Measurements from ENCODE around the gene CDIP1. TPM values are rescaled to one million over a fixed set of nuclear protein-coding genes. Genes with fewer than 3 reads are reported as not detected.

The CDIP1 gene
- total and polyA plus RNA-seq, 11 donors, result 33.3 to 51.1 (median 46.3) TPM

DNA sequence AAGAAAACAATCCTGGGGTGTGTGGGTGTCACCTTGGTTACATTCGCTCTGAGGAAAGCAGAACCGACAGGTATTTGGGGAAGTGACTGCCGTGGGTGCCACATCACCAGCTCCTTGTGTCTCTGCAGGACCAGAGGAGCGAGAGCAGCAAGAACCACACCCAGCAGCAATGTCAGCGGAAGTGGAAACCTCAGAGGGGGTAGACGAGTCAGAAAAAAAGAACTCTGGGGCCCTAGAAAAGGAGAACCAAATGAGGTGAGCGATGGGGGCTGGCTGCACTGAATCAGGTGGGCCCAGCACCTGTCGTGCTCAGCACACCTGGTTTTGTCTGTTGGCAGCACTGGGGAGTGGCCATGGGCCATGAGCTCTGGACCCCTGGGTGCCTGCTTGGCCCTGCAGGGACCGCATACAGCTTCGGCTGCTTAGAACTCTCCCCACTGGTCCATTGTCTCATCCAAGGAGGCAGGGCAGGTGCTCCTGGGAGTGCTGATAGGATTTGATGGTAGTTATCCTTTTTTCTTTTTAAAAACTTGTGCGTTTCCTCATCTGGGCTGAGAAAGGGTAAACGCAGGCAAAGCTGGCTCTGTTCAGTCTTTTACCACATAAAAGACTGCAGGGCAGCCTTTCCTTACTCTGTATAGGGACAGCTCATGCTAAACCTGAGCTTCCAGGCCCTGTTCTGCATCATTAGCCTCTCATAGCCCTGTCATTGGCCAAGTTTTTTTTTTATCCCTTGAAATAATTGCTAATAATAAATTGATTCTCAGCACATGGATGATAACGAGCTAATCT, 33.0 kb downstream of the CDIP1 start:
- TF ChIP-seq, protein P1, sequence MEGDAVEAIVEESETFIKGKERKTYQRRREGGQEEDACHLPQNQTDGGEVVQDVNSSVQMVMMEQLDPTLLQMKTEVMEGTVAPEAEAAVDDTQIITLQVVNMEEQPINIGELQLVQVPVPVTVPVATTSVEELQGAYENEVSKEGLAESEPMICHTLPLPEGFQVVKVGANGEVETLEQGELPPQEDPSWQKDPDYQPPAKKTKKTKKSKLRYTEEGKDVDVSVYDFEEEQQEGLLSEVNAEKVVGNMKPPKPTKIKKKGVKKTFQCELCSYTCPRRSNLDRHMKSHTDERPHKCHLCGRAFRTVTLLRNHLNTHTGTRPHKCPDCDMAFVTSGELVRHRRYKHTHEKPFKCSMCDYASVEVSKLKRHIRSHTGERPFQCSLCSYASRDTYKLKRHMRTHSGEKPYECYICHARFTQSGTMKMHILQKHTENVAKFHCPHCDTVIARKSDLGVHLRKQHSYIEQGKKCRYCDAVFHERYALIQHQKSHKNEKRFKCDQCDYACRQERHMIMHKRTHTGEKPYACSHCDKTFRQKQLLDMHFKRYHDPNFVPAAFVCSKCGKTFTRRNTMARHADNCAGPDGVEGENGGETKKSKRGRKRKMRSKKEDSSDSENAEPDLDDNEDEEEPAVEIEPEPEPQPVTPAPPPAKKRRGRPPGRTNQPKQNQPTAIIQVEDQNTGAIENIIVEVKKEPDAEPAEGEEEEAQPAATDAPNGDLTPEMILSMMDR (IDR thresholded peaks at IDR 0.05), result no peak
- no peak for TF ChIP-seq POLR2A (IDR thresholded peaks at IDR 0.05)
- Histone ChIP-seq H3K4me3 (peak overlapping the region in 1 of 12 donors; percentile 16), H3K36me3 (peaks cover 0 to 53% (median 41%) of the 10 kb centered on the region in 9 donors), H3K9me3 (no peaks in the 10 kb centered on the region), H3K27me3 (no peaks in the 10 kb centered on the region), H3K27ac (peak overlapping the region in 5 of 12 donors; percentile 9 to 84 (median 38)), H3K4me1 (peaks cover 0 to 53% (median 28%) of the 10 kb centered on the region in 12 donors)
- DNase-seq (peak in 1 of 5 donors; percentile 39), ATAC-seq (peak in 1 of 4 donors; percentile 16)
- intact Hi-C loops (cut with DNase I), result loop anchor here (1.0 to 10.0 kb wide), 9 partner anchors 37 to 452 kb away; partner anchors contain the start of gene SEC14L5 (in 2 of the 10)
- 79 to 87% (median 81%) methylated on average over 13 of the region's 13 CpGs for WGBS, 4 donors

DNA sequence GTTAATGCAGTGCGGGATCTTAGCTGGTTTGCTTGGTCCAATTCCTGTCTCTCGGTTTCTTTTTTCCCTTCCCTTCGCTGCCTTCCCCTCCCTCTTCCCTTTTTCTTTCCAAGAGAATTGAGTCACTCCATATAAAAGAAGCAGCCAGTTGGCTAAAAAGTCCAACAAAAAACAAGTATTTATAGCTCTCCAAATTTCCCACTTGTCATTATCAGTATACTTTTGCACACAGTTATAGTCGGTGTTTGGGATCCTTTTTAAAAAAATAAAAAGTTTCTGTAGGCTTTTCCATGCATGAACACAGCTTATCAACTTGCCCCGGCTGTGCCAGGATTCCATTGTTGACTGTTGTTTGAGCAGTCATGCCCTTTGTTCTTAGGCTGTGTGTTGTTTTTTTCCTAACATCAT, 37.5 kb downstream of the CDIP1 start:
- TF ChIP-seq, protein P1 (IDR thresholded peaks at IDR 0.05), result no peak
- no peak for TF ChIP-seq POLR2A (IDR thresholded peaks at IDR 0.05)
- WGBS, 4 donors, result 20 to 35% (median 24%) methylated on average over 5 of the region's 5 CpGs
- no peaks in the 10 kb centered on the region for H3K9me3 ChIP-seq
- H3K27me3 ChIP-seq, result no peaks in the 10 kb centered on the region
- intact Hi-C loops (cut with DNase I), result loop anchor here in 2 of 10 donors (10.0 kb wide), 2 partner anchors 84 to 454 kb away; partner anchors contain the start of gene SEC14L5 (in 1 of the 2)
- peaks cover 0 to 25% (median 15%) of the 10 kb centered on the region in 9 donors for H3K36me3 ChIP-seq
- peak overlapping the region in 7 of 12 donors; percentile 2 to 30 (median 7) for H3K4me3 ChIP-seq
- H3K4me1 ChIP-seq, result peaks cover 3 to 68% (median 33%) of the 10 kb centered on the region in 12 donors
- DNase-seq (no peak), ATAC-seq (peak; percentile 20 to 66 (median 54))
- H3K27ac ChIP-seq, result peak overlapping the region in 11 of 12 donors; percentile 44 to 82 (median 74)

DNA sequence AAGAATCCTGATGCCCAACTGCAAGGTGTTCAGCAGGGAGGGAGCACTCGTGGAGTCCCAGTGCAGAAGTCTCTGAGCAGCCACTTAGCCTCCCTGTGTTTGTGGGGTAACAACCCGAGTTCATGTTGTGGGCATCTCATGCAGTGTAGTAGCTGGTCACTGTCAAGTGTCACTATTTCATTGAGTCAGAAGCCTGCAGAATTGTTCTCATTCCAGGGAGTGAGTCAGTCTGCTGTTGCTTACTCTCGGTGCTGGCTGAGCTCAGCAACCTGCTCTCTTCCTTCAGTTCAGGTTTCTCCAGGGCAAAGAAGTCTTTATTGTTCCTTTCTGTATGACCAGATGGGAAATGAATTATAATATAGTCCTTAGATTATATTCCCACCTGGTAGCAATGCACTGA, 38.3 kb downstream of the CDIP1 start:
- Histone ChIP-seq H3K27ac (peak overlapping the region in 11 of 12 donors; percentile 44 to 82 (median 74)), H3K9me3 (no peaks in the 10 kb centered on the region), H3K4me1 (peaks cover 3 to 71% (median 32%) of the 10 kb centered on the region in 12 donors), H3K27me3 (no peaks in the 10 kb centered on the region), H3K4me3 (peak overlapping the region in 4 of 12 donors; percentile 3 to 30 (median 14)), H3K36me3 (peaks cover 0 to 25% (median 13%) of the 10 kb centered on the region in 9 donors)
- 28 to 37% (median 30%) methylated on average over 3 of the region's 3 CpGs for WGBS, 4 donors
- ATAC-seq (peak; percentile 72 to 89 (median 88)), DNase-seq (no peak)
- intact Hi-C loops (cut with DNase I), result loop anchor here in 2 of 10 donors (10.0 kb wide), 2 partner anchors 85 to 455 kb away; partner anchors contain the start of gene SEC14L5 (in 1 of the 2)
- TF ChIP-seq, protein P1 (IDR thresholded peaks at IDR 0.05), result no peak
- peak in 1 of 2 donors; percentile 35 for TF ChIP-seq POLR2A (IDR thresholded peaks at IDR 0.05)

DNA sequence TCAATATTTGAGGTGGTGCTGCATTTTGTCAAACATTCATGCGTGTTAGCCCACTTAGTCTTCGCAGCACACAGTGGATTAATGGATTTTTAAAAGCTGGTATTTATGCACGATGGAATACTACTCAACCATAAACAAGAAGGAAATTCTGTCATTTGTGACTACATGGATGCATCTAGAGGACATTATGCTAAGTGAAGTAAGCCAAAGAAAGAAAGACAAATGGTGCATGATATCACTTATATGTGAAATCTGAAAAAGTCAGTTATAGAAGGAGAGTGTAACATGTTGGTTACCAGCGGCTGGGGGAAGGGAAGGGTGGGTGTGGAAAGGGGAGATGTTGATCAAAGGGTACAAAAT, 39.4 kb downstream of the CDIP1 start:
- peaks cover 3 to 80% (median 31%) of the 10 kb centered on the region in 12 donors for H3K4me1 ChIP-seq

More for the DNA sequence above, 39.4 kb downstream of the CDIP1 start:
- Histone ChIP-seq H3K9me3 (no peaks in the 10 kb centered on the region), H3K4me3 (no peak overlapping the region), H3K27ac (peak overlapping the region in 1 of 12 donors; percentile 76), H3K27me3 (no peaks in the 10 kb centered on the region), H3K36me3 (peaks cover 0 to 25% (median 12%) of the 10 kb centered on the region in 9 donors)
- intact Hi-C loops (cut with DNase I), result no loop called here
- TF ChIP-seq, protein P1 (IDR thresholded peaks at IDR 0.05), result no peak
- TF ChIP-seq POLR2A (IDR thresholded peaks at IDR 0.05), result no peak
- DNase-seq (no peak), ATAC-seq (no peak)
- 96 to 100% (median 97%) methylated on average over 4 of the region's 4 CpGs for WGBS, 4 donors
